ENCODE results near the gene PGC. TPM values are rescaled to one million over a fixed set of nuclear protein-coding genes. Genes with fewer than 3 reads are reported as not detected.

Gene PGC
- total RNA-seq, 1 experiment from 2014 or later = not detected

DNA sequence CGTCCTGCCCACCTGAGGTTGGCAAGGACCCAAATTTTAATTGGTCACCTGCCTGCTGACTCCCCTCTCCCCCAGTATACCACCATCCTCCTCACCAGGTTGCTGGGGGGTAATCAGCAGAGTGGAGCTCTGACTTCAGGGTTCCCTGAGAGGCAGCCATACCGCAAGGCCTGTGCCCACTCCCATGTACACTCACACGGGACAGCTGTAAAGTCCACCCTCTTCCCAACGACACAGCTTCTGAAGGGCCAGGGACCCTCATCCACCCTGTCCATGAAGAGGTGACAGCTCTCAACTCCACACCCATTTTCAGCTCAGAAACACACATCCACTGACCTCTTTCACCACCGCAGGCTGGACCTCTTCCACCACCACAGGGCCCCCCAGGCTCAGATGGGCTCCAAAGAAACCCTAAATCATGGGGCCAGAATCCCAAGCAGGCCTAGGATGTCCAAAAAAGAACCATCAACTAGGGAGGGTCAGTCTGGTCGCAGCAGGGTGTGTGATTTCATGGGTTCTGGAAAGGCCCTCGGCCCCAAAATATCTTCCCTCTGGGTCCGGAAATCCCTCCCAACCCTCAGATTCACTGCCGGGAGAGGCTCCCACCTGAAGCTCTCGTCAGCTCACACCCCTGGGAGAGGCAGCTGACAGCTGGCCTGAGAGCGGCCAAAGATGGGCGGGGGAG is 41.7 kb downstream of the PGC start:
- Histone ChIP-seq H2AK5ac (ENCODE audit: insufficient read length, low read length) (no peak overlapping the region), H3K9ac (ENCODE audit: extremely low read depth, insufficient read length, low read length) (no peak overlapping the region), H3K79me2 (ENCODE audit: insufficient read depth, low read length) (no peaks in the 10 kb centered on the region), H3T11ph (ENCODE audit: low read length) (no peak overlapping the region), H3K23me2 (ENCODE audit: insufficient read length, low read depth, low read length, poor library complexity, severe bottlenecking) (no peaks in the 10 kb centered on the region), H2BK5ac (ENCODE audit: insufficient read length, low read length) (no peak overlapping the region), H3K79me1 (ENCODE audit: insufficient read depth, low read depth, low read length, poor library complexity, severe bottlenecking) (no peaks in the 10 kb centered on the region), H3K23ac (ENCODE audit: insufficient read length, low read depth, low read length) (no peak overlapping the region), H3K4me1 (ENCODE audit: insufficient read depth, low read length) (no peaks in the 10 kb centered on the region; the same call in 1 of the 2 replicates), H3K27me3 (ENCODE audit: insufficient read depth, low read length) (no peaks in the 10 kb centered on the region), H3K56ac (ENCODE audit: insufficient read length, low read depth, low read length) (no peak overlapping the region), H4K20me1 (ENCODE audit: control insufficient read depth, insufficient read depth, insufficient read length) (no peaks in the 10 kb centered on the region), H2BK12ac (ENCODE audit: insufficient read length, low read depth, low read length) (no peak overlapping the region), H2BK20ac (ENCODE audit: low read depth, low read length, poor library complexity, severe bottlenecking) (no peak overlapping the region), H2BK15ac (ENCODE audit: low read depth, low read length) (no peak overlapping the region), H3K14ac (ENCODE audit: insufficient read depth, low read length) (no peak overlapping the region), H3K4ac (ENCODE audit: low read depth, low read length) (no peak overlapping the region), H3K4me2 (ENCODE audit: insufficient read depth, insufficient read length, low read length) (no peak overlapping the region), H4K91ac (ENCODE audit: insufficient read length, low read depth, low read length) (no peak overlapping the region), H3K27ac (ENCODE audit: insufficient read length, low read depth, low read length) (no peak overlapping the region), H2BK120ac (ENCODE audit: low read depth, low read length, poor library complexity, severe bottlenecking) (no peak overlapping the region), H3K18ac (ENCODE audit: insufficient read length, low read depth, low read length) (no peak overlapping the region), H4K5ac (ENCODE audit: insufficient read length, low read depth, low read length) (no peak overlapping the region), H3K9me3 (ENCODE audit: control insufficient read depth, low read depth, low read length) (no peaks in the 10 kb centered on the region), H2AFZ (ENCODE audit: low read length) (no peak overlapping the region), H4K8ac (replicated peaks; ENCODE audit: insufficient read length, low read depth, low read length) (no peak overlapping the region)
- Mint-ChIP-seq H3K9me3 (no peaks in the 10 kb centered on the region), H3K27me3 (ENCODE audit: low read depth) (peaks cover 16% of the 10 kb centered on the region), H3K36me3 (ENCODE audit: insufficient read depth in 1 of 3, low read depth in 3 of 3) (no peaks in the 10 kb centered on the region), H3K4me1 (peaks cover 18 to 24% of the 10 kb centered on the region in 2 experiments), H3K4me3 (no peak overlapping the region), H3K27ac (no peak overlapping the region)
- TF ChIP-seq, protein P1, sequence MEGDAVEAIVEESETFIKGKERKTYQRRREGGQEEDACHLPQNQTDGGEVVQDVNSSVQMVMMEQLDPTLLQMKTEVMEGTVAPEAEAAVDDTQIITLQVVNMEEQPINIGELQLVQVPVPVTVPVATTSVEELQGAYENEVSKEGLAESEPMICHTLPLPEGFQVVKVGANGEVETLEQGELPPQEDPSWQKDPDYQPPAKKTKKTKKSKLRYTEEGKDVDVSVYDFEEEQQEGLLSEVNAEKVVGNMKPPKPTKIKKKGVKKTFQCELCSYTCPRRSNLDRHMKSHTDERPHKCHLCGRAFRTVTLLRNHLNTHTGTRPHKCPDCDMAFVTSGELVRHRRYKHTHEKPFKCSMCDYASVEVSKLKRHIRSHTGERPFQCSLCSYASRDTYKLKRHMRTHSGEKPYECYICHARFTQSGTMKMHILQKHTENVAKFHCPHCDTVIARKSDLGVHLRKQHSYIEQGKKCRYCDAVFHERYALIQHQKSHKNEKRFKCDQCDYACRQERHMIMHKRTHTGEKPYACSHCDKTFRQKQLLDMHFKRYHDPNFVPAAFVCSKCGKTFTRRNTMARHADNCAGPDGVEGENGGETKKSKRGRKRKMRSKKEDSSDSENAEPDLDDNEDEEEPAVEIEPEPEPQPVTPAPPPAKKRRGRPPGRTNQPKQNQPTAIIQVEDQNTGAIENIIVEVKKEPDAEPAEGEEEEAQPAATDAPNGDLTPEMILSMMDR (conservative IDR thresholded peaks at IDR 0.05) = no peak
- WGBS (ENCODE audit: extremely low coverage, insufficient read length, low lambda C conversion rate) = no CpG with 5 or more reads among the region's 12 CpGs
- no peak for DNase-seq

Data from H9 (cell line).